IPS-20b (cell line): ENCODE measurements around the gene NME9.

Experiments used
- H3K27ac ChIP-seq: one replicate; pipeline ENCODE4 v1.5.1; 2013; ENCODE audit warnings: low read length
- H3K27me3 ChIP-seq: 2 replicates; pipeline ENCODE4 v1.6.1; 2013; ENCODE audit warnings: mild to moderate bottlenecking, low read length, inconsistent platforms; ENCODE audit not compliant: insufficient read depth
- H3K36me3 ChIP-seq: 2 replicates; pipeline ENCODE4 v1.6.1; 2013; ENCODE audit warnings: low read depth, mild to moderate bottlenecking, inconsistent platforms, low read length, moderate library complexity; ENCODE audit not compliant: insufficient read depth
- H3K4me1 ChIP-seq: 2 replicates; pipeline ENCODE4 v1.6.1; 2013; ENCODE audit warnings: mild to moderate bottlenecking, control low read depth, inconsistent platforms, low read length, moderate library complexity; ENCODE audit not compliant: insufficient read depth
- H3K4me3 ChIP-seq: 2 replicates; pipeline ENCODE4 v1.5.1; 2013; ENCODE audit warnings: mild to moderate bottlenecking, low read length, inconsistent platforms
- H3K9ac ChIP-seq: 2 replicates; pipeline ENCODE4 v1.6.1; 2013; ENCODE audit warnings: low read depth, mild to moderate bottlenecking, inconsistent platforms, low read length, moderate library complexity
- H3K9me3 ChIP-seq: 2 replicates; pipeline ENCODE4 v1.6.1; 2013; ENCODE audit warnings: mild to moderate bottlenecking, low read depth, low read length, inconsistent platforms; ENCODE audit not compliant: insufficient read depth

Gene NME9

DNA sequence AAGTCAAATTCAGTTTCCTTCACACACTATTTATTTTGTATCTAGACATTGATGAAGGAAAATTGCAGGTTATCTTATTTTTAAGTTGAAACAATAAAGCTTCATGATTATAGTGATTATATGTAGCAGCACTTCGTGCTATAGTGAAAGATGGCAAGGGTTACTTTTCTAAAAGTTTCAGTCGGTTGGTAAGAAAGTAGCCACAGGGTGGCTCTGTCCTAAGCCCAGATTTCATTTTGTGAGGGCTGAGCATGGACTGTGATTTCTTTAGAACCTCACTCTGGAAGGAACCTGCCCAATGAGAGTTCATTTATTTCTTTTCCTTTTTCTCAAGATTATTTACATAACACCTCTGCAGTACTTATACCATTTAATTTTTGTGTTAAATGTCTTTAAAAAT is 66.5 kb downstream of the NME9 start:
- no peaks in the 10 kb centered on the region for H3K9me3 ChIP-seq
- no peak overlapping the region for H3K27ac ChIP-seq
- H3K27me3 ChIP-seq, result no peaks in the 10 kb centered on the region
- no peak overlapping the region for H3K4me3 ChIP-seq
- H3K36me3 ChIP-seq, result peaks cover 21% of the 10 kb centered on the region
- no peak overlapping the region for H3K9ac ChIP-seq
- H3K4me1 ChIP-seq, result no peaks in the 10 kb centered on the region

DNA sequence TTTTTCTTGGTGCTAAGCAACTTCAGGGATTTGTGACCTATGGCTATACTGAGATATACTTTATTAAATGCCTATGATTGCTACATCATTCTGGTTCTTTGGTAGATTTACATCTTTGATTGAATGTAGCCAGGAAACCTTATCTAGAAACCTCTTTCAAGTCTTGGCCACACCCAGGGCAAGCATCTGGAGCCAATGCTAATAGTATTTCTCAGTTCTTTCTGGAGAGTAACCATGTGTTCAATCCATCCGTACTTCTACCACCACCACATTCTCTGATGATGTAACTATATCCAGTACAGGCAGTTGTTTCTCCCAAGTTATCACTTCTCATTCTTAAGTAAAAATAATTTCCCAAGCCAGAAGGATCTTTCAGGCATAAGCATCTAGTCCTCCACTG is 69.0 kb downstream of the NME9 start:
- Histone ChIP-seq H3K4me1 (no peaks in the 10 kb centered on the region), H3K9ac (no peak overlapping the region), H3K9me3 (no peaks in the 10 kb centered on the region), H3K27ac (no peak overlapping the region), H3K4me3 (no peak overlapping the region), H3K27me3 (no peaks in the 10 kb centered on the region), H3K36me3 (peaks cover 12% of the 10 kb centered on the region)

DNA sequence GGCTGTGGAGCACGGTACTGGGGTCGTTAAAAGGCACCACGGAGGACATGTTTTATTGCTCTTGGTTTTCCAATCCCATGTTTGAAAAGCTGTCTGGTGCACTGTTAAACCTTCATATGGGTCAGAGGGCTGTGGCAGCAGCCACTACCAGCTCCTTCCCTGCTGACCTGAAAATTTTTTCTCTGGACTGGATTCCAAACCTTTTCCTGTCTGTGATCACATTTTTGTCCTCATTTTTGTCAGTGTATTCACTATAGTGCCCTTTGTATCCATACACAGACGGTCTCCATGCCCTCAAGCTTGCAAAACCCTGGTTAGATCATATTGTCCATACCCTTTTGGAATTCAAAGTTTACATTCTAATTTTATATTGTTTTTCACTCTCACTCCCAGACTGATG is 70.5 kb downstream of the NME9 start:
- Histone ChIP-seq H3K27ac (no peak overlapping the region), H3K4me1 (no peaks in the 10 kb centered on the region), H3K9ac (no peak overlapping the region), H3K36me3 (peaks cover 5% of the 10 kb centered on the region), H3K4me3 (no peak overlapping the region), H3K9me3 (no peaks in the 10 kb centered on the region), H3K27me3 (no peaks in the 10 kb centered on the region)

DNA sequence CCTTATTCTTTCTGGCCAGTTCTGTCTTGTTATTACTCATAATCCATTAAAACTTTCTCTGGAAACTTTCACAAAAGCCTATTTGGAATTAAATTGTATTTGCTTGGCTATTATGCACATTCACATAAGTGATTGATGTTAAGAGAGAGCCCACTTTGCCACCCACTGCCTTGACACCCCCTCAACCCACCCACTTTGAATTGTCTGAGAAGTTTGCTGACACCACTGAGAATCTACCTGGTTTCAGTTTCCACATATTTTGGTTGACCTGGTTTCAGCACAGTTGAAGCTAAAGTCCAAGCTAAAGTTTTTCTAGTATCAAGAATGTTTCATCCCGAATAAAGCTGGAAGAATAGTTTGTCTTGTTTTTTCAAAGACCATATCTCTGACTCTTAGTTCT is 71.7 kb downstream of the NME9 start:
- no peaks in the 10 kb centered on the region for H3K36me3 ChIP-seq
- H3K27ac ChIP-seq, result no peak overlapping the region
- no peak overlapping the region for H3K4me3 ChIP-seq
- no peaks in the 10 kb centered on the region for H3K4me1 ChIP-seq
- H3K9ac ChIP-seq, result no peak overlapping the region
- H3K27me3 ChIP-seq, result no peaks in the 10 kb centered on the region
- no peaks in the 10 kb centered on the region for H3K9me3 ChIP-seq

DNA sequence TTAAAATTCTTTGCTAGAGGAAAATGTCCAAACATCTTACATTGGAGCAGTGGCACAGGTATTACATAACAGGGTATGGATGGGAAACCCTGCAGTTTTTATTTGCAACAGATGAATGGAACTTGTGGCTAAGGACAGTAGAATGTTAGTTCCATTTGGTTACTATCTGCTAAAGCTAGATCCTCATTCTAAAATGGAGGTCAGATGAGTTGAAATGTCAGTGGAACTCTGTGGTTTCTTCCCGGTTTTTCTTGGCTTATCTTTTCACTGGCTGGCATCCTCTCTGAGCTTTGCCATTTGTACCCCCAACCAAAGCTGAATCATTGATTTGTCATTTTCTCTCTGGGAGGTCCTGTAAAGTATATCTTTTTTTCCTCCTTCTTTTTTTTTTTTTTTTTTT is 73.6 kb downstream of the NME9 start:
- H3K36me3 ChIP-seq, result no peaks in the 10 kb centered on the region; the same call in 1 of the 2 replicates
- no peaks in the 10 kb centered on the region for H3K27me3 ChIP-seq
- no peaks in the 10 kb centered on the region for H3K9me3 ChIP-seq
- H3K27ac ChIP-seq, result no peak overlapping the region
- no peak overlapping the region for H3K9ac ChIP-seq
- no peaks in the 10 kb centered on the region for H3K4me1 ChIP-seq
- no peak overlapping the region for H3K4me3 ChIP-seq

DNA sequence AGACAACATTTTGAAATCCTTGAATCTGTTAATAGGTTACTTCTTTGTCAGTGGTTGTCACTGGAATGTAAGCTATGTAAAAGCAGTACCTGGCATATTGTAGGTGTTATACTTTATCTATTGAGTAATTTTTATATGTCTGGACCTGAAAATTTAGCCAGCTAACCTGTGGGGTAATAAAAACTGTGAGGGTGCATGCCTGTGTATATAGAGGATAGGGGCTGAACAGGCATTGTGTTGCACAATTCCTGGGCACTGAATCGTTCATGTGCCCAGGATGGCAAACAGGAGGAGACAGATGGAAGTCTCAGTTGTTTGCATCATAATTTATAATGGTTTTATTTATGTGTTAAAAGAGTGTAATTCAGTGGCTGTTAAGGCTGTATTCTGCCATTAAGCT is 75.4 kb downstream of the NME9 start:
- no peaks in the 10 kb centered on the region for H3K4me1 ChIP-seq
- H3K9me3 ChIP-seq, result no peaks in the 10 kb centered on the region
- no peaks in the 10 kb centered on the region for H3K27me3 ChIP-seq
- no peak overlapping the region for H3K9ac ChIP-seq
- no peak overlapping the region for H3K4me3 ChIP-seq
- H3K27ac ChIP-seq, result no peak overlapping the region
- no peaks in the 10 kb centered on the region; the same call in 1 of the 2 replicates for H3K36me3 ChIP-seq

DNA sequence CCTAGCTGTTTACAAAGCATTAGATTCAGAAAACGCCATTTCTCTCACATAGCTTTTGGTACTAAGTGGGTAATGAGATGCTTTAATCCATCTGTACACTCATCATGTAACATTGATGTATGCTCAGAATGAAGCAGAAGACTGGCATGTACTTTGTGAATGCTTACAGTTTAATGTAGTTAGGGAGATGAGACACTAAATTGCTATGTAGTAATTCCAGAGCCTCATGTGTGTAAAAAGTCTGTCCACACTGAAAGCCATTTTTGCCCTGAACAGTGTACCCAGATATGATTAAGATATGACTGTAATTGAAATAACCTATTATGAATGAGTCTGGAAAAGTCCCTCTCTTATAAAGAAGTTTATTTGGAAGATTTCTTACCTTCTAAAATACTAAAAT is 76.0 kb downstream of the NME9 start:
- Histone ChIP-seq H3K4me1 (no peaks in the 10 kb centered on the region), H3K27me3 (no peaks in the 10 kb centered on the region), H3K4me3 (no peak overlapping the region), H3K27ac (no peak overlapping the region), H3K9me3 (no peaks in the 10 kb centered on the region), H3K9ac (no peak overlapping the region), H3K36me3 (peaks cover 5% of the 10 kb centered on the region)
